Neural progenitor cell (in vitro differentiated cells): ENCODE results near the gene NR1H4. TPM values are rescaled to one million over a fixed set of nuclear protein-coding genes. Genes with fewer than 3 reads are reported as not detected.

Experiments
- DNase-seq: peaks from one replicate; pipeline ENCODE4 v3.0.0-alpha.2; 2016; ENCODE audit warnings: low spot score
- H2AFZ ChIP-seq: fragments of 200-600 bp; sonication (generic); replicated peaks from 2 replicates; pipeline ENCODE4 v1.6.1; 2016; ENCODE audit warnings: antibody characterized with exemption
- H3F3A ChIP-seq: fragments of 200-600 bp; sonication (generic); 2 replicates; pipeline ENCODE4 v1.6.1; 2016; ENCODE audit warnings: antibody characterized with exemption, low read depth
- H3K27ac ChIP-seq: fragments of 200-600 bp; sonication (generic); 2 replicates; pipeline ENCODE4 v1.5.1; 2016; ENCODE audit warnings: mild to moderate bottlenecking
- H3K27me3 ChIP-seq: fragments of 200-600 bp; sonication (generic); 2 replicates; pipeline ENCODE4 v1.6.1; 2016; ENCODE audit warnings: mild to moderate bottlenecking, moderate library complexity
- H3K36me3 ChIP-seq: fragments of 200-600 bp; sonication (generic); 2 replicates; pipeline ENCODE4 v1.5.1; 2016
- H3K4me1 ChIP-seq: fragments of 200-600 bp; sonication (generic); 2 replicates; pipeline ENCODE4 v1.6.1; 2016; ENCODE audit warnings: mixed run types
- H3K4me2 ChIP-seq: fragments of 200-600 bp; sonication (generic); 2 replicates; pipeline ENCODE4 v1.6.1; 2016
- H3K4me3 ChIP-seq: fragments of 200-600 bp; sonication (generic); 2 replicates; pipeline ENCODE4 v1.5.1; 2016
- H3K79me2 ChIP-seq: fragments of 200-600 bp; sonication (generic); 2 replicates; pipeline ENCODE4 v1.6.1; 2016; ENCODE audit warnings: low read depth
- H3K9ac ChIP-seq: fragments of 200-600 bp; sonication (generic); 2 replicates; pipeline ENCODE4 v1.6.1; 2016
- H3K9me3 ChIP-seq: fragments of 200-600 bp; sonication (generic); 2 replicates; pipeline ENCODE4 v1.5.1; 2016; ENCODE audit warnings: low read depth
- H4K20me1 ChIP-seq: fragments of 200-600 bp; sonication (generic); 2 replicates; pipeline ENCODE4 v1.6.1; 2016; ENCODE audit warnings: low read depth
- H3K27ac Mint-ChIP-seq: 3 replicates; pipeline ENCODE4 v1.8.0; 2021; ENCODE audit warnings: mixed read lengths
- H3K27me3 Mint-ChIP-seq: 2 replicates; pipeline ENCODE4 v1.8.0; 2022; ENCODE audit warnings: low read depth, mild to moderate bottlenecking, inconsistent platforms, moderate library complexity, mixed read lengths; ENCODE audit not compliant: insufficient read depth
- H3K36me3 Mint-ChIP-seq: 3 replicates; pipeline ENCODE4 v1.8.0; 2021; ENCODE audit warnings: mixed read lengths
- H3K4me1 Mint-ChIP-seq: 3 replicates; pipeline ENCODE4 v1.8.0; 2021; ENCODE audit warnings: mixed read lengths
- H3K4me3 Mint-ChIP-seq: 3 replicates; pipeline ENCODE4 v1.8.0; 2021; ENCODE audit warnings: mild to moderate bottlenecking, moderate library complexity, mixed read lengths
- H3K9me3 Mint-ChIP-seq: 3 replicates; pipeline ENCODE4 v1.8.0; 2020; ENCODE audit warnings: mixed read lengths
- EZH2 ChIP-seq: fragments of 200-600 bp; sonication (generic); IDR thresholded peaks from 2 replicates; pipeline ENCODE4 v1.6.1; 2017; ENCODE audit warnings: antibody characterized with exemption, mild to moderate bottlenecking, moderate library complexity
- EZH2phosphoT487 ChIP-seq: fragments of 200-600 bp; sonication (generic); IDR thresholded peaks from 2 replicates; pipeline ENCODE4 v1.6.1; 2017; ENCODE audit warnings: antibody characterized with exemption
- total RNA-seq: library from RNA; depleted of rRNA; stranded (reverse); fragments of >200 nt; gene quantifications from 2 replicates; pipeline ENCODE4 v1.2.3, GENCODE V29; 2015; ENCODE audit warnings: low replicate concordance
- TF ChIP-seq, protein P1 (sequence below): fragments of 200-600 bp; sonication (generic); IDR thresholded peaks from 2 replicates; pipeline ENCODE4 v1.5.1; 2017; ENCODE audit warnings: antibody characterized with exemption, mild to moderate bottlenecking

NR1H4 gene
- total RNA-seq, 1 donor from 2014 or later = not detected

DNA sequence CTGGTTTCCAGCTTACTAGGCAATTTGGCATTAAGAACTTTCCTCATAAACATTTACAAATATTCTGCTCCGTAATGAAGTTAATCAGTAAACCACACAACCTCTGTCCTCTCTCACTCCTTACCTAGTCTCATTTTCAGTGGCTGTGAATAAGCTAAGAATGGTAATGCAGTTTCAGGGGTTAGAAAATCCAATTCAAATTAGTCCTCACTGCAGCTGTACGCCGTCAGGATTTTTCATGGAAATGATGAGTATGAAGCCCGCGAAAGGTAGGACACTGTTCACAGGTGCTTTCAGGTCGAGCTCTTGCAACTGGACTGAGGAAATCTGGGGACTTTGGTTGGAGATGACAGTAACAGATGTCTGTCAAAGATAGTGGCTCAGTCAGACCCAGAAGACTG is 29.6 kb downstream of the NR1H4 start:
- no peaks in the 10 kb centered on the region for H3K79me2 ChIP-seq
- no peak overlapping the region for H3K4me3 ChIP-seq
- no peak overlapping the region for H3K9ac ChIP-seq
- H3K27me3 Mint-ChIP-seq = no peaks in the 10 kb centered on the region
- no peak for TF ChIP-seq EZH2phosphoT487
- TF ChIP-seq EZH2 = no peak
- TF ChIP-seq, protein P1, sequence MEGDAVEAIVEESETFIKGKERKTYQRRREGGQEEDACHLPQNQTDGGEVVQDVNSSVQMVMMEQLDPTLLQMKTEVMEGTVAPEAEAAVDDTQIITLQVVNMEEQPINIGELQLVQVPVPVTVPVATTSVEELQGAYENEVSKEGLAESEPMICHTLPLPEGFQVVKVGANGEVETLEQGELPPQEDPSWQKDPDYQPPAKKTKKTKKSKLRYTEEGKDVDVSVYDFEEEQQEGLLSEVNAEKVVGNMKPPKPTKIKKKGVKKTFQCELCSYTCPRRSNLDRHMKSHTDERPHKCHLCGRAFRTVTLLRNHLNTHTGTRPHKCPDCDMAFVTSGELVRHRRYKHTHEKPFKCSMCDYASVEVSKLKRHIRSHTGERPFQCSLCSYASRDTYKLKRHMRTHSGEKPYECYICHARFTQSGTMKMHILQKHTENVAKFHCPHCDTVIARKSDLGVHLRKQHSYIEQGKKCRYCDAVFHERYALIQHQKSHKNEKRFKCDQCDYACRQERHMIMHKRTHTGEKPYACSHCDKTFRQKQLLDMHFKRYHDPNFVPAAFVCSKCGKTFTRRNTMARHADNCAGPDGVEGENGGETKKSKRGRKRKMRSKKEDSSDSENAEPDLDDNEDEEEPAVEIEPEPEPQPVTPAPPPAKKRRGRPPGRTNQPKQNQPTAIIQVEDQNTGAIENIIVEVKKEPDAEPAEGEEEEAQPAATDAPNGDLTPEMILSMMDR = no peak
- no peak overlapping the region for H3K27ac Mint-ChIP-seq
- no peak overlapping the region for H3K27ac ChIP-seq
- H3K9me3 ChIP-seq = no peaks in the 10 kb centered on the region
- no peaks in the 10 kb centered on the region for H3K9me3 Mint-ChIP-seq
- H3K4me1 ChIP-seq = no peaks in the 10 kb centered on the region
- no peak for DNase-seq
- no peaks in the 10 kb centered on the region for H3K36me3 Mint-ChIP-seq
- H3K36me3 ChIP-seq = no peaks in the 10 kb centered on the region
- no peak overlapping the region for H2AFZ ChIP-seq
- H4K20me1 ChIP-seq = no peaks in the 10 kb centered on the region
- no peaks in the 10 kb centered on the region for H3K4me1 Mint-ChIP-seq
- H3F3A ChIP-seq = no peaks in the 10 kb centered on the region
- H3K27me3 ChIP-seq = no peaks in the 10 kb centered on the region
- H3K4me3 Mint-ChIP-seq = no peak overlapping the region
- no peak overlapping the region for H3K4me2 ChIP-seq

DNA sequence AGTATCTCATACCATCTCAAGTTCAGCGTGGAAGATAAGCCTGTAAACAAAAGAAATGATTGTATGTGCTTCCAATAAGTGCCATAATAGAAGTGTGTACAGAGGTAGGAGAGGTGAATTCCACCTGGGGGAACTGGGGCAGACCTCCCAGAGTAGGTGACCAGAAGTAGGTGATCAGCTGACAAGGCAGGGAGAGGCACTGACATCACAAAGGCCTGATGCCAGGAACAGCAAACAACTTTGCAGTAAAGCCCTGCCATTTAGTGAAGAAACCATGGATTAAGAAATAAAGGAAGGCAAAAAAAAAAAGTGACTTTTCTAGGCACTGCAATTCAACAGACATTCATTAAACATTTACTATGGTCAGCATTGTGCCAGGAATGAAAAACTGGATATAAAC is 31.1 kb downstream of the NR1H4 start:
- no peak for TF ChIP-seq EZH2
- TF ChIP-seq, protein P1 = no peak
- TF ChIP-seq EZH2phosphoT487 = no peak
- Mint-ChIP-seq H3K4me1 (no peaks in the 10 kb centered on the region), H3K9me3 (no peaks in the 10 kb centered on the region), H3K27me3 (no peaks in the 10 kb centered on the region), H3K27ac (no peak overlapping the region), H3K4me3 (no peak overlapping the region), H3K36me3 (no peaks in the 10 kb centered on the region)
- no peaks in the 10 kb centered on the region for H3F3A ChIP-seq
- H3K9me3 ChIP-seq = no peaks in the 10 kb centered on the region
- H2AFZ ChIP-seq = no peak overlapping the region
- H3K9ac ChIP-seq = no peak overlapping the region
- no peak overlapping the region for H3K4me2 ChIP-seq
- no peaks in the 10 kb centered on the region for H4K20me1 ChIP-seq
- no peak overlapping the region for H3K4me3 ChIP-seq
- H3K27me3 ChIP-seq = no peaks in the 10 kb centered on the region
- H3K36me3 ChIP-seq = no peaks in the 10 kb centered on the region
- no peak overlapping the region for H3K27ac ChIP-seq
- no peaks in the 10 kb centered on the region for H3K79me2 ChIP-seq
- no peak for DNase-seq
- no peaks in the 10 kb centered on the region for H3K4me1 ChIP-seq

DNA sequence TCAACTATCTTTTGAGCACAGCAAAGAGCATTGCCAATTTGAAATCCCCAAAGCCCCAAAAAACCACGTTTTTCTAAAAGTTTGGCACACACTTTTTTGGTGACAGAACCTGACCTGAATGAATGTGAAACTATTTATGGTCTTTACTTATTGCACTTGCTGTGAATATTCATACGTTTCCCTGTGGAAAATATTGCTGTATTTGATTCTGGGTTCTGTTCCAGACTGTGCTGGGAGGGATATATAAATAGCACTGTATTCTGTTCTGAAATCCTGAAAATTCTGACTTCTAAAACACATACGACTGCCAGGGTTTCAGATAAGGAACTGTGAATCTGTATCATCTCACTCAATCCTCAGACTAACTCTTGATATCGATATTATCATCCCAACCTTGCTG is 35.1 kb downstream of the NR1H4 start:
- Histone ChIP-seq H3K36me3 (no peaks in the 10 kb centered on the region), H3K4me1 (no peaks in the 10 kb centered on the region), H3K4me3 (no peak overlapping the region), H3F3A (no peaks in the 10 kb centered on the region), H3K27ac (no peak overlapping the region), H3K9ac (no peak overlapping the region), H3K9me3 (no peaks in the 10 kb centered on the region), H3K4me2 (no peak overlapping the region), H4K20me1 (no peaks in the 10 kb centered on the region), H3K79me2 (no peaks in the 10 kb centered on the region), H3K27me3 (no peaks in the 10 kb centered on the region), H2AFZ (no peak overlapping the region)
- no peak overlapping the region for H3K27ac Mint-ChIP-seq
- no peaks in the 10 kb centered on the region for H3K4me1 Mint-ChIP-seq
- TF ChIP-seq EZH2phosphoT487 = no peak
- no peak for TF ChIP-seq EZH2
- TF ChIP-seq, protein P1 = no peak
- DNase-seq = no peak
- no peaks in the 10 kb centered on the region for H3K36me3 Mint-ChIP-seq
- no peak overlapping the region for H3K4me3 Mint-ChIP-seq
- H3K27me3 Mint-ChIP-seq = peaks cover 2% of the 10 kb centered on the region
- H3K9me3 Mint-ChIP-seq = no peaks in the 10 kb centered on the region

GRCh38 chr12:100512692-100513091 is 39.0 kb downstream of the NR1H4 start:
- no peaks in the 10 kb centered on the region for H3K27me3 ChIP-seq

More at GRCh38 chr12:100512692-100513091, 39.0 kb downstream of the NR1H4 start:
- Histone ChIP-seq H3K79me2 (no peaks in the 10 kb centered on the region), H2AFZ (no peak overlapping the region), H4K20me1 (no peaks in the 10 kb centered on the region), H3K9me3 (no peaks in the 10 kb centered on the region), H3K36me3 (no peaks in the 10 kb centered on the region), H3K4me2 (no peak overlapping the region), H3K9ac (no peak overlapping the region), H3K27ac (no peak overlapping the region), H3K4me1 (no peaks in the 10 kb centered on the region), H3F3A (no peaks in the 10 kb centered on the region), H3K4me3 (no peak overlapping the region)
- TF ChIP-seq EZH2phosphoT487 = no peak
- no peak for TF ChIP-seq EZH2
- TF ChIP-seq, protein P1 = no peak
- Mint-ChIP-seq H3K27ac (no peak overlapping the region), H3K9me3 (peaks cover 3% of the 10 kb centered on the region), H3K27me3 (peaks cover 2% of the 10 kb centered on the region), H3K4me1 (peaks cover 2% of the 10 kb centered on the region), H3K36me3 (no peaks in the 10 kb centered on the region), H3K4me3 (no peak overlapping the region)
- DNase-seq = no peak
